ENCODE measurements around the gene ADGRD2. TPM values are rescaled to one million over a fixed set of nuclear protein-coding genes. Genes with fewer than 3 reads are reported as not detected.

The ADGRD2 gene
- total and polyA plus RNA-seq, 2 donors from 2014 or later = not detected

DNA sequence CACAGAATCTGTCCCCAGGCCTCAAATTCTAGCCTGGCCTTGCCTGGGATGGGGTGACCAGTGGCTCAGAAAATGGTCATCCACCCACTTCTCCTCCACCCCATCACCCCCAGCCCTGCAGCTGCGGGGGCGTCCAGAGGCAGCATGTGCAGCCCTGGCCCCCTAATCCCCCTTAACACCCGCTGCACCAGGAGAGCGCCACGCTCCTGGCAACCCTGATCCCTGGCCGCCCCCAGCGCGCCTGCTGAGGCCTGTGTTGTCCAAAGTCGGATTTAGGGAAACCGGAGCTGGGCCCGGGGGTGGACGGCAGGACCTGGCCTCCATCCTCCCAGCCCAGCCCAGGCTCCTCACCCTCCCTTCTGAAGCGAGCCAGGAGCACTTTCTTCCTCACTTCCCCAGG is 35.0 kb downstream of the ADGRD2 start:
- intact Hi-C loops (cut with DNase I) = no loop called here
- peaks cover 0 to 4% (median 0%) of the 10 kb centered on the region in 3 donors for H3K9me3 ChIP-seq (ENCODE audit: control insufficient read depth in 2 of 3, insufficient read depth in 1 of 3, low read length in 3 of 3)
- no peaks in the 10 kb centered on the region for H3K4me1 ChIP-seq (ENCODE audit: control insufficient read depth in 2 of 3, insufficient read depth in 2 of 3, low read depth in 1 of 3, low read length in 3 of 3)
- TF ChIP-seq CTCF (IDR thresholded peaks at IDR 0.05; ENCODE audit: borderline replicate concordance, extremely low read depth, insufficient read depth) = no peak
- no peak overlapping the region for H3K4me3 ChIP-seq (ENCODE audit: low read length in 3 of 3)
- peaks cover 12% of the 10 kb centered on the region for H3K27me3 ChIP-seq (ENCODE audit: control insufficient read depth, insufficient read depth, low read length)
- no peak overlapping the region for H3K9ac ChIP-seq (ENCODE audit: low read length in 3 of 3)
- DNase-seq (no peak), FAIRE-seq (no peak)
- no peaks in the 10 kb centered on the region for H3K36me3 ChIP-seq (ENCODE audit: control insufficient read depth in 2 of 3, insufficient read depth in 3 of 3, low read length in 3 of 3)
- H3K27ac ChIP-seq (ENCODE audit: low read depth in 2 of 2, low read length in 2 of 2) = no peak overlapping the region

DNA sequence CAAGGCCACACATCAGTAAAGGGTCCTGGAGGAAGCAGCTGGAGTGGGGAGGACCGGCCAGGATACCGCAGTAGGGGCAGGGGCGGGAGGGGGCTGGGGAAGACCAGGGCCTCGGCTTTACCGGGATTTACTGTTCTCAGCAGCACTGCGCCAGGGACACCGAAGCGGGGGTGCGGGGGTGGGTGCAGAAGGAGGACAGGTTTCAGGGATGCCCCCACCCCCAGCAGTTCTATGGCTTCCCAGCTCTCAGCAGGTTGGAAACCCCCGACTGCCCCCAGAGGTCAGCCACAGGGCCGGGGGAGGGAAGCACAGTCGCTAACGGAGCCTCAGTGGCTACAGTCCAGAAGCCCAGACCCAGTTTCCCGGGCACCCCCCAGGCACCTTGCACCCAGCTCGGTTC is 35.7 kb downstream of the ADGRD2 start:
- intact Hi-C loops (cut with DNase I) = no loop called here
- Histone ChIP-seq H3K4me1 (ENCODE audit: control insufficient read depth in 2 of 3, insufficient read depth in 2 of 3, low read depth in 1 of 3, low read length in 3 of 3) (no peaks in the 10 kb centered on the region), H3K36me3 (ENCODE audit: control insufficient read depth in 2 of 3, insufficient read depth in 3 of 3, low read length in 3 of 3) (no peaks in the 10 kb centered on the region), H3K9ac (ENCODE audit: low read length in 3 of 3) (no peak overlapping the region), H3K27me3 (ENCODE audit: control insufficient read depth, insufficient read depth, low read length) (peaks cover 11% of the 10 kb centered on the region), H3K27ac (ENCODE audit: low read depth in 2 of 2, low read length in 2 of 2) (no peak overlapping the region), H3K9me3 (ENCODE audit: control insufficient read depth in 2 of 3, insufficient read depth in 1 of 3, low read length in 3 of 3) (peaks cover 0 to 4% (median 0%) of the 10 kb centered on the region in 3 donors), H3K4me3 (ENCODE audit: low read length in 3 of 3) (no peak overlapping the region)
- TF ChIP-seq CTCF (IDR thresholded peaks at IDR 0.05; ENCODE audit: borderline replicate concordance, extremely low read depth, insufficient read depth) = no peak
- no peak for DNase-seq
- FAIRE-seq = no peak

DNA sequence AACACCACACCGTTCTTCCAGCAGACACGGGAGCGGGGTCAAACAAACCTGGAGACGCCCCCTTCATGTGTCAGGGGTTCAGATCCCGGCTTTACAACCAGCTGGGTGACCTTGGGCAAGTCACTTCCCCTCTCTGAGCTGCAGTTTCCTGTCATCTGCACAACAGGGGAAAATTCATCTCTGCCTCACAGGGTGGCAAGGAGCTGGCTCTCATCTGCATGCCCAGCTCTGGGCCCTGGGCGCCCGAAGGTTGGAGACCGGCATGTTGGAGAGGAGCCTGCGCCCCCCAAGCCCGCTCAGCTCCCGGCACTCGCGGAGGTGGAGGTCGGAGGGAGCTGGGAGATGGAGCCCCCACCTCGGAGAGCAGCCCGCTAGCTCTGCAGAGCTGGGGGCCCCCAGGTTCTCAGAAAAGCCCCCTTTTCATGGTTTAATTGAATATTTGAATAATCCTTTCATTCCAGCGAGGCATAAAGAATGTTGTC is 36.6 kb downstream of the ADGRD2 start:
- DNase-seq = no peak
- intact Hi-C loops (cut with DNase I) = no loop called here

More for the DNA sequence above, 36.6 kb downstream of the ADGRD2 start:
- TF ChIP-seq CTCF (IDR thresholded peaks at IDR 0.05; ENCODE audit: borderline replicate concordance, extremely low read depth, insufficient read depth) = no peak
- no peaks in the 10 kb centered on the region for H3K4me1 ChIP-seq (ENCODE audit: control insufficient read depth in 2 of 3, insufficient read depth in 2 of 3, low read depth in 1 of 3, low read length in 3 of 3)
- H3K36me3 ChIP-seq (ENCODE audit: control insufficient read depth in 2 of 3, insufficient read depth in 3 of 3, low read length in 3 of 3) = no peaks in the 10 kb centered on the region
- H3K9me3 ChIP-seq (ENCODE audit: control insufficient read depth in 2 of 3, insufficient read depth in 1 of 3, low read length in 3 of 3) = peaks cover 0 to 4% (median 0%) of the 10 kb centered on the region in 3 donors
- no peak overlapping the region for H3K27ac ChIP-seq (ENCODE audit: low read depth in 2 of 2, low read length in 2 of 2)
- peaks cover 11% of the 10 kb centered on the region for H3K27me3 ChIP-seq (ENCODE audit: control insufficient read depth, insufficient read depth, low read length)
- H3K4me3 ChIP-seq (ENCODE audit: low read length in 3 of 3) = no peak overlapping the region
- H3K9ac ChIP-seq (ENCODE audit: low read length in 3 of 3) = no peak overlapping the region
- FAIRE-seq = no peak

Measured in kidney (tissue), 14 donors.